ENCODE data around the gene COL9A3.

- TF ChIP-seq CTCF (IDR thresholded peaks at IDR 0.05): no peak
- peak; percentile 42 to 59 for TF ChIP-seq POLR2A (IDR thresholded peaks at IDR 0.05)
Observed at GRCh38 chr20:62804627-62805154, 12.2 kb upstream of the COL9A3 start, which contains the start of gene OGFR.
